HG03139 (cell line): ENCODE data around the gene STAU1.
"Not testable (repeated sequence)": the region's sequence is repeated elsewhere in the genome, so short reads cannot be mapped to it uniquely, and the experiment has no call there.

Experiments used
- ATAC-seq: cut with Tn5 transposase; IDR thresholded peaks from one replicate; pipeline ENCODE4 v1.9.1; 2021; ENCODE audit not compliant: unreplicated experiment

Gene STAU1

GRCh38 chr20:49203746-49204145 is 15.6 kb upstream of the STAU1 start:
- ATAC-seq: no peak

GRCh38 chr20:49203011-49203410 is 14.9 kb upstream of the STAU1 start:
- ATAC-seq: no peak

DNA sequence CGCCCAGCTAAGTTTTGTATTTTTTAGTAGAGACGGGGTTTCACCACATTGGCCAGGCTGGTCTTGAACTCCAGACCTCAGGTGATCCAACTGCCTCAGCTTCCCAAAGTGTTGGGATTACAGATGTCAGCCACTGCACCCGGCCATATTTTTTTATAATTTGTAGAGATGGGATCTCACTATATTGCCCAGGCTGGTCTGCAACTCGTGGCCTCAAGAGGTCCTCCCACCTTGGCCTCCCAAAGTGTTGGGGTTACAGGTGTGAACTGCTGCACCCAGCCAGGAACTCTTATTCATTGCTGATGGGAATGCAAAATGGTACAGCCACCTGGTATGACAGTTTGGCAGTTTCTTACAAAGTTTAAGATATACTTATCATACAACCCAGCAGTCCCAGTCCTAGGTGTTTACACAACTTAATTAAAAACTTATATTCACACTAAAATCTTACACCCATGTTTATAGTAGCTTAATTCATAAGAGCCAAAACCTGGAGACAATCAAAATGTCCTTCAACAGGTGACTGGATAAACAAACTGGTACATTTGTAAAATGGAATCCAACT is 11.7 kb upstream of the STAU1 start:
- ATAC-seq: no peak

GRCh38 chr20:49192944-49193518 is 4.9 kb upstream of the STAU1 start:
- ATAC-seq: not testable (repeated sequence)

DNA sequence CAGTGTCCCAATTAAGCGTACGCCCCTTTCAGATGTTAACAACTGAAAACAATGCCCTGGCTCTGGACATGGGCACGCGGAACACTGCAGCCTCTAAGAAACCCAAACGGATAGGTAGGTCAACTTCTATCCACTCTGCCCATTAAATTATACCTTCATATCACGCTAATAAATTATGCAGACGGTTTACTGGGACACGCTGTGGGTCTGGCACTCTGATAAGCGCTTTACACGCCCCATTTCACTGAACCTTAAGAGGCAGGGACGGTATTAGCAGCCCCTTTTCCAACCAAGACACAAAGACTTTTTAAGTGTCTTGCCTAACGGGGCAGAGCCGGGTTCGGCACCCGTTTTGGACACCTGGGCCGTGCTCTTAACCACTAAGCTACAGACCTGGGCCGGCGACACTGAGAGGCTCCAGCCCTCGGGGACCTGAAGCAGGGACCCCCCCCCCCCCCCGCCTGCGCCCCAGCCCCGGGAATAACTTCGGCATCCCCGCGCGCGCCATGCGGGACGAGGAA is 744 bp downstream of the STAU1 start:
- ATAC-seq: no peak

DNA sequence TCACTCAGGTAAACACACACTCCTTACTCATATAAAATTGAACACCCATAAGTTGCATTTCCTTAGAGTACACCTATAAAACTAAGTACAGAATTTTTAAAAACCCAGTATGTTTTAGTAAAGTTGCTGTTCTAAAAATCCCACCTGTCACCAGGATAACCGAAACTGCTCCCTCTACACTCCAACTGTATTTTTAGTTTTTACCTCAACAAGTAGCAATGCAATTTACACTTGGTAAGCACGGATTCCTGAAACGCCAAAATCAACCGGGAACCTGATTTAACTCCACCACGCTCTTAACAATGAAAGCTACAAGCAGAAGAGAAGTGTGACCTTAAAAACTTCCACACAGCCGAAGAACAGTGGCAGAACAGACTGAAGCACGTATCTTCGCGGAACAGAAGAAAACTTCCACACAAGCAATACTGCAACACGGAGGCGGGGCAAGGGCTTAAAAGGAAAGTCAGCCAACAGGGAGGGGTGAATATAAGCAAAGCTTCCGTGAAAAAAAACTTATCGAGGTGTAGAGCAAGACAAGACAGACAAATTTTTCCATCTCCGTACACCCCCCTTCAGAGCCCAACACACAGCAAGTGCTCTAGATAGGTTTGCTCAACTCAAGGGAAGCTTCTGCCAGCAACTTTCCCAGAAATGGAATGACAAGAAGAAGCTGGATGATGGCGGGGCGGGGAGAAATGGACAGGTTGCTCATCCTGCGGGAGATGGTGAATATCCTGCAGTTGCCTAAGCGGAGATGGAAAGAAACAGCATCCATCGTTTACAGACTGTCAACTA is 1.4 kb downstream of the STAU1 start:
- ATAC-seq: no peak

GRCh38 chr20:49185071-49185761 is 2.9 kb downstream of the STAU1 start:
- ATAC-seq: no peak

DNA sequence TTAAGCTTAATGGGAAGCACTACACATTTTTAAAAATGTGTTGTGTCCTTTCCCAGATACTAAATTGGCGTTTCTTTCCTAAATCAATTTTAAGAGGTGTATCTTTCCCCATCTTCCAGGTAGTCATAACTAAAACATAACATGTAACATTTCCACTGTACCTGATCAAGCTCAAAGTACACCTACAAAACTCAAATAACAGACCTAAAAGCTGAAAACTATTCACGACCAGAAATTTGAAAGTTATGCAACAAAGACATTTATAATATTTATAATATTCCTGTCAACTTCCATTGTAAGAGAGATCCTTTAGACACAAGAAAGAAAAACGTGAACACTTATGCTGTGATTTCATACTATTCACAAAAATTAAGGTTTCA is 3.5 kb downstream of the STAU1 start:
- no peak for ATAC-seq

DNA sequence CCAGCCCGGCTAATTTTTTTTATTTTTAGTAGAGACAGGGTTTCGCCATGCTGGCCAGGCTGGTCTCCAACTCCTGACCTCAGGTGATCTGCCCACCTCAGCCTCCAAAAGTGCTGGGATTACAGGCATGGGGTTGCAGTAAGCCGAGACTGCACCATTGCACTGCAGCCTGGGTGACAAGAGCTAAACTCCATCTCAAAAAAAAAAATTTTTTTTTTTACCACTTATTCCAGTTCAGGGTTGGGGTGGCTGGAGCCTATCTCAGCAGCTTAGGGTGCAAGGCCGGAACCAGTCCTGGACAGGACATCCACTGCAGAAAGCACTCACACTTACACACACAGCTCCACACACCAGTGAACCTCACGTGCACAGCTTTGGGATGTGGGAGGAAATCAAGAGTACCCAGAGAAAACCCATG is 4.0 kb downstream of the STAU1 start:
- ATAC-seq: not testable (repeated sequence)

GRCh38 chr20:49183444-49183843 is 4.7 kb downstream of the STAU1 start:
- no peak for ATAC-seq

DNA sequence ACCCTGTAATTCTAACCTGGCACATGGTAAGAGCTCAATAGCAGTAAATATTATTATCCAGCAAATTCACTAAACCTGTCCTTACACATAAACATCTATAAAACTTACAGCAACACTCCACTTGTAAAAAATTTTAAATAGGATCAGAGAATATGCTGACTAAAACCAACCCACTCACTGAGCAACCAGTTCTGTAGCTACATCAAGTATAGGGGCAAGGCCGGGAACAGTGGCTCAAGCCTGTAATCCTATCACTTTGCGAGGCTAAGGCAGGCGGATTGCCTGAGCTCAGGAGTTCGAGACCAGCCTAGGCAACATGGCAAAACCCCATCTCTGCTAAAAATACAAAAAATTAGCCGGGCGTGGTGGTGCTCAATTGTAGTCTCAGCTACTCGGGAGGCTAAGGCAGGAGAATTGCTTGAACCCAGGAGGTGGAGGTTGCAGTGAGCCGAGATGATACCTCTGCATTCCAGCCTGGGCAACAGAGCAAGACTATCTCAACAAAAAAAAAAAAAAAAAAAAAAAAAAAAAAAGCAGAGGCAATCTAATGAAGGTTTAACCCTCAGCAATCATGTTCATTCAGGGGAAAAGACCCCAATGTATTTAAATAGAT is 6.8 kb downstream of the STAU1 start:
- no peak for ATAC-seq

GRCh38 chr20:49179368-49180277 is 8.5 kb downstream of the STAU1 start:
- peak; percentile 59 for ATAC-seq

- ATAC-seq: no peak
Measured at GRCh38 chr20:49174183-49174582, 14.0 kb downstream of the STAU1 start.

DNA sequence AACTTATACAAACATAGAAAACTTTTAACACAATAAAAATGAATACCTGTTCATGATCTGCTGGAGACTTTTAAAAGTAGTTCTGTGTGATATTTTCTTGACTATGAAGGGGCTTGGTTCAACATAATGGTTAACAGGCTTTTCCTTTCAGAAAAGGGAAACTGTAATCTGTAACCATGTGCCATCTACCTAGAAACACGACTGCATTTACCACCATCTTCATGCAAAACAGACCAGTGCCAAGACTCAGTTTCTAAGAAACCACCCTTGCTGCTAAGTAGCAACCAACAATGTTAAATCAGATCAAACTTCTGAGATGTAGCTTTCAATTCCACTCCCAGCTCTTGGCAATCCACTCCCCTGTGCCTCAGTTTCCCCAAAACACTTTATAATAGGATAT is 15.7 kb downstream of the STAU1 start:
- ATAC-seq: no peak

GRCh38 chr20:49171909-49172308 is 16.2 kb downstream of the STAU1 start:
- ATAC-seq: no peak

GRCh38 chr20:49170714-49171113 is 17.4 kb downstream of the STAU1 start:
- ATAC-seq: no peak

- ATAC-seq: no peak
Measured at GRCh38 chr20:49169547-49169946, 18.6 kb downstream of the STAU1 start.

DNA sequence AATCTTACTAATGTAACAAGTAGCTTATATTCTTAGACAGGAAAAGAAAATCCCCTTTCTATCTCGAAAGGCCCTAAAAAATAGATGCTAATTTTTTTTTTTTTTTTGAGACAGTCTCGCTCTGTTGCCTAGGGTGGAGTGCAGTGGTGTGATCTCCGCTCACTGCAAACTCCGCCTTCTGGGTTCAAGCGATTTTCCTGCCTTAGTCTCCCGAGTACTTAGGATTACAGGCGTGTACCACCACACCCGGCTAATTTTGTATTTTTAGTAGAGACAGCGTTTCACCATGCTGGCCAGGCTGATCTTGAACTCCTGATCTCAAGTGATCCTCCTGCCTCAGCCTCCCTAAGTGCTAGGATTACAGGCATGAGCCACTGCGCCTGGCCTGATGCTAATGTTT is 19.3 kb downstream of the STAU1 start:
- ATAC-seq: not testable (repeated sequence)

DNA sequence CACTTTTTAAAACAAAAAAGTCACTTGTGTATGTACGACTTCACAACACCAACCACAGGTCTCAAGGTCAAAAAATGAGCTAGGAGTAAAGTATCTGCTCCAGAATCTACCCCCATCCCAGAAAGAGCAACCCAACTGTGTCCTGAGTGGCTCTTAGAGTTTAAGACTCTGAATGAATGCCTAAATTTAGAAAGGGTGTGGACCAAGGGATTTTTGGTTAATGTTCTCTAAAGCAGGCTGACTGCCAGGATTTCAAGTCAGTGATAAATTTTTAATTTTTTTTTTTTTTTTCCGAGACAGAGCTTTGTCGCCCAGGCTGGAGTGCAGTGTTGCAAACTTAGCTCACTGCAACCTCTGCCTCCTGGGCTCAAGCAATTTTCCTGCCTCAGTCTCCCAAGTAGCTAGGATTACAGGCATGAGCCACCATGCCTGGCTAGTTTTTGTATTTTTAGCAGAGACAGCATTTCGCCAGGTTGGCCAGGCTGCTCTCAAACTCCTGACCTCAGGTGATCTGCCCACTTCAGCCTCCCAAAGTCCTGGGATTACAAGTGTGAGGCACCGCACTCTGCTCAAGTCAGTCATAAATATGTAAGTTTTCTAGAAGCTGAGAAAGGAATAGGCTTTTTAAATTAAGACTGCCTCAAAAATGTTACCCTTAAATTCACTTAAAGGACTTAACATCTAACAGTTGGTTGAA is 20.2 kb downstream of the STAU1 start:
- no peak for ATAC-seq
